ENCODE data around the gene GALNT11. TPM values are rescaled to one million over a fixed set of nuclear protein-coding genes. Genes with fewer than 3 reads are reported as not detected.

The GALNT11 gene
- total RNA-seq, 1 donor from 2014 or later: 29.9 TPM

GRCh38 chr7:152121432-152121831 is 96.0 kb downstream of the GALNT11 start:
- no peak for TF ChIP-seq CTCF (conservative IDR thresholded peaks at IDR 0.05; ENCODE audit: low read depth, low read length)
- no peak overlapping the region for H3K4me3 ChIP-seq (ENCODE audit: low read depth, low read length)
- DNase-seq (ENCODE audit: low read depth): no peak

DNA sequence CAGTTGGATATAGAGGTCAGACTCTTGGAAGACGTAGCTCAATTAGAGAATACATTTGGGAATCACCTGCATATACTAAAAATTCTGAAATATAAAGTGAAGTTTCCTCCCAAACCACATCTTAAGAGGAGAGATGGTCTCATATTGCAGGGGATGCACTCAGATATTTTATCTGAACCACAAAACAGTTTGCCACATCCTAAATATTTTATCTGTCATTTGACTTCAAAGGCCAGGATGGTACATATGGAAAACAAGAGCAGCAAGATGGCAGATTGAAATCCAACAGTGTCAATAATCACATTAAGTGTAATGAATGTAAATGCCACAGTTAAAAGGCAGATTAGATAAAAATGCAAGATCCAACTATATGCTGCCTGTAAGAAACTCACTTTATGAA is 97.1 kb downstream of the GALNT11 start:
- no peak overlapping the region for H3K4me3 ChIP-seq (ENCODE audit: low read depth, low read length)
- DNase-seq (ENCODE audit: low read depth): no peak
- no peak for TF ChIP-seq CTCF (conservative IDR thresholded peaks at IDR 0.05; ENCODE audit: low read depth, low read length)

DNA sequence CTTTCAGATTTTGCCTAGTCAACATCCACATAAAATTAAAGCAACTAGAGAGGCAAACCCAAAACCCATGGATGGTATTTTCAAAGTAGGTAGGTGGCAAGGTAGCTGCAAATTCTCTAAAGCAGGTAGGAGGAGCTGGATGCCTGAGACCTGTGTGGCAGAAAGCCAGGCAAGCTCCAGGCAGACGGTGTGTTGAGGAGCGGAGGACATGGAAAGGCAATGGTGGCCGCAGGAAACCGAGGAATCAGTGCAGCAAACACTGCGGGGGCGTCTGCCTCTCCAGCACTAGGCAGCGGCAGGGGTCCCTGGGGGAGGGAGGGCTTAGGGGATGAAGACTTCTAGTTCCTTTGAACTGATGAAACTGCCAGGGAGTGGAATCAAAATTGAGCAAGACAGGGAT is 101.3 kb downstream of the GALNT11 start:
- no peak overlapping the region for H3K4me3 ChIP-seq (ENCODE audit: low read depth, low read length)
- DNase-seq (ENCODE audit: low read depth): no peak
- no peak for TF ChIP-seq CTCF (conservative IDR thresholded peaks at IDR 0.05; ENCODE audit: low read depth, low read length)

DNA sequence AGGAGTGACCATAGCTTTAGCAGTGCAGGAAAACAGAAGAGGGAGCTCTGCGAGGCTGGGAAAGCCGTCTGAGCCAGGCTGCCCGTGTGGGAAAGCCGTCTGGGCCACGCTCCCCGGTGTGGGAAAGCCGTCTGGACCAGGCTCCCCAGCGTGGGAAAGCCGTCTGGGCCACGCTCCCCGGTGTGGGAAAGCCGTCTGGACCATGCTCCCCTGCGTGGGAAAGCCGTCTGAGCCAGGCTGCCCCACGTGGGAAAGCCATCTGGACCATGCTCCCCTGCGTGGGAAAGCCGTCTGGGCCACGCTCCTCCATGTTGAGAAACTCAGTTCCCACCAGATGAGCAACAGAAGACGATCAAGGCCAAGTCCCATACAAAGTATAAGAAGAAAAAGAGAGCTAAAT is 101.8 kb downstream of the GALNT11 start:
- no peak for TF ChIP-seq CTCF (conservative IDR thresholded peaks at IDR 0.05; ENCODE audit: low read depth, low read length)

DNA sequence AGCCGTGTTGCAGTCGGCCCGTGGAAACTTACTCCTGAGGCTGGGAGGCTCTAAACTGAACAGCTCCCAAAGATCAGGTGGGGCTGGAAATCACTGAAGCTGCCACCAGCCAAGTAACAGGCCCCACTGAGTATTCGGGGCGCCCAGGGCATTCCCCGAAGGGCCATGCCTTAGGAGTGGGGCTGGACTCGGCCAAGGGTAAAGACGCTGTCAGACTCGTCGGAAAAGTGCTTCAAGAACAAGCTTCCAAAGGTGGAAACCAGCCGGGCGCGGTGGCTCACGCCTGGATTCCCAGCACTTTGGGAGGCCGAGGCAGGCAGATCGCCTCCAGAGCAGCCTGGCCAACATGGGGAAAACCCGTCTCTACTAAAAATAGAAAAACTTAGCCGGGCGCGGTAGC is 102.8 kb downstream of the GALNT11 start:
- H3K4me3 ChIP-seq (ENCODE audit: low read depth, low read length): no peak overlapping the region
- no peak for TF ChIP-seq CTCF (conservative IDR thresholded peaks at IDR 0.05; ENCODE audit: low read depth, low read length)
- DNase-seq (ENCODE audit: low read depth): no peak

More for the DNA sequence above, 101.8 kb downstream of the GALNT11 start:
- DNase-seq (ENCODE audit: low read depth): no peak
- no peak overlapping the region for H3K4me3 ChIP-seq (ENCODE audit: low read depth, low read length)

DNA sequence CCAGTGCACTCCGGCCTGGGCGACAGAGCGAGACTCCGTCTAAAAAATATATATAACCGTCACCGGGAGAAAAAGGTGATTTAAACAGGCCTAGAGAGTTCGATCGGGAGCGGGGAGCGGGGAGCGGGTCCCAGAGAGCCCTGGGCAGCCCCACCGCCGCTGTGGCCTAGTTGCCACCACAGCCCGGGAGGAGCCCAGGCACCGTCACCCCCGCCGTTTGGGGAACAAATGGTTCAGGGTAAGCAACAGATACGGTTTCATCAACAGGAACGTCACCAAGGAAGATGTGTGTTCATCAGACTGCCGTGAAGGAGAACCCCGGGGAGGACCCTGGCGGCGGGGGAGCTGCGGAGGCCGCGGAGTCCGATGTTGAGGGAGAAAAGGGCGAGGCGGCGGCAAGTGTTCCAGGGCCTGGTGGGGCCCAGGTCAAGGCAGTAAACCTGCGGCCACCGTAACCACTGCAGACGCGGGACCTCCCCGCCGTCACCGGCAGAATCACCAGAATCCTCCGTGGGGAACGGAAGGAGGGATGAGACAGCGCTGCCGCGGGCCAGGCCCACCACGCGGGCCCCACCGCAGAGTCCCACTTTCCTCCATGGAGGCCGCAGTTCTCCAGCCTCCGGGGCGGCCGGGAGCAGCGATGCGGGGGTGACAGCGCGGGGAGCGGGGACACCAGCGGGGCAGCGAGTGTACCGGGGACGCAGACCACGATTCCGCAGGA is 103.4 kb downstream of the GALNT11 start:
- no peak for DNase-seq (ENCODE audit: low read depth)
- H3K4me3 ChIP-seq (ENCODE audit: low read depth, low read length): no peak overlapping the region
- TF ChIP-seq CTCF (conservative IDR thresholded peaks at IDR 0.05; ENCODE audit: low read depth, low read length): no peak

- DNase-seq (ENCODE audit: low read depth): no peak
- no peak overlapping the region for H3K4me3 ChIP-seq (ENCODE audit: low read depth, low read length)
- no peak for TF ChIP-seq CTCF (conservative IDR thresholded peaks at IDR 0.05; ENCODE audit: low read depth, low read length)
Observed at GRCh38 chr7:152129682-152130081, 104.2 kb downstream of the GALNT11 start.

Measured in epithelial cell of proximal tubule (primary cell).